HG02759 (cell line): ENCODE measurements around the gene CCDC6.
"Not testable (repeated sequence)": the region's sequence is repeated elsewhere in the genome, so short reads cannot be mapped to it uniquely, and the experiment has no call there.

Experiments used
- ATAC-seq: cut with Tn5 transposase; IDR thresholded peaks from one replicate; pipeline ENCODE4 v1.9.1; 2021; ENCODE audit warnings: mild to moderate bottlenecking, moderate library complexity; ENCODE audit not compliant: unreplicated experiment

Gene CCDC6

GRCh38 chr10:59773088-59773487 lies 133.3 kb downstream of the CCDC6 start:
- no peak for ATAC-seq

- no peak for ATAC-seq
Measured at GRCh38 chr10:59771162-59771807, 135.1 kb downstream of the CCDC6 start.

- ATAC-seq: no peak
Measured at GRCh38 chr10:59770689-59771088, 135.7 kb downstream of the CCDC6 start.

GRCh38 chr10:59762505-59762904 lies 143.9 kb downstream of the CCDC6 start:
- ATAC-seq: no peak

GRCh38 chr10:59757966-59758365 lies 148.4 kb downstream of the CCDC6 start:
- no peak for ATAC-seq

- no peak for ATAC-seq
Measured at GRCh38 chr10:59754951-59755350, 151.4 kb downstream of the CCDC6 start.

GRCh38 chr10:59753267-59753666 lies 153.1 kb downstream of the CCDC6 start, which contains the start of gene MRLN:
Gene MRLN, minus strand, starts transcription at chr10:59753455.
- ATAC-seq: no peak

- no peak for ATAC-seq
Measured at GRCh38 chr10:59752278-59752940, 153.9 kb downstream of the CCDC6 start.

- ATAC-seq: no peak
Measured at GRCh38 chr10:59750155-59750945, 156.0 kb downstream of the CCDC6 start.

GRCh38 chr10:59748834-59749233 lies 157.5 kb downstream of the CCDC6 start:
- ATAC-seq: peak; percentile 74

GRCh38 chr10:59745163-59745650 lies 161.1 kb downstream of the CCDC6 start:
- no peak for ATAC-seq

GRCh38 chr10:59744762-59745161 lies 161.6 kb downstream of the CCDC6 start:
- ATAC-seq: not testable (repeated sequence)

- not testable (repeated sequence) for ATAC-seq
Measured at GRCh38 chr10:59744156-59744555, 162.2 kb downstream of the CCDC6 start.

- ATAC-seq: no peak
Measured at GRCh38 chr10:59741583-59741982, 164.8 kb downstream of the CCDC6 start.

GRCh38 chr10:59741048-59741447 lies 165.3 kb downstream of the CCDC6 start:
- ATAC-seq: no peak
